Activated CD8-positive, alpha-beta memory T cell treated with anti-CD3 and anti-CD28 coated beads, Interleukin-2, amount 50 U/mL, for 48 hours (primary cell): ENCODE results near the gene TRAF5.
A peak's percentile ranks its signal among the peaks of the same experiment; 100 is the strongest.
"Not testable (repeated sequence)": the region's sequence is repeated elsewhere in the genome, so short reads cannot be mapped to it uniquely, and the experiment has no call there.

ENCODE experiments used
- DNase-seq: peaks from one replicate; pipeline ENCODE4 v3.0.0-alpha.2; 2020

TRAF5 gene

GRCh38 chr1:211348547-211348946 is 21.9 kb downstream of the TRAF5 start:
- DNase-seq, result no peak

- DNase-seq, result no peak
These were observed 23.1 kb downstream of the TRAF5 start for GRCh38 chr1:211349741-211350140.

GRCh38 chr1:211352055-211352454 is 25.4 kb downstream of the TRAF5 start:
- DNase-seq, result not testable (repeated sequence)

- DNase-seq, result no peak
These were observed 25.8 kb downstream of the TRAF5 start for GRCh38 chr1:211352465-211352864.

- peak; percentile 76 for DNase-seq
These were observed 26.4 kb downstream of the TRAF5 start for GRCh38 chr1:211352985-211353515.

- DNase-seq, result no peak
These were observed 27.1 kb downstream of the TRAF5 start for GRCh38 chr1:211353562-211354212.

GRCh38 chr1:211355873-211356272 is 29.2 kb downstream of the TRAF5 start:
- no peak for DNase-seq

GRCh38 chr1:211356723-211357407 is 30.2 kb downstream of the TRAF5 start:
- DNase-seq, result no peak

GRCh38 chr1:211358685-211359084 is 32.1 kb downstream of the TRAF5 start:
- DNase-seq, result no peak

- no peak for DNase-seq
These were observed 33.2 kb downstream of the TRAF5 start for GRCh38 chr1:211359876-211360275.

GRCh38 chr1:211361202-211361601 is 34.6 kb downstream of the TRAF5 start:
- no peak for DNase-seq

GRCh38 chr1:211369640-211370039 is 43.0 kb downstream of the TRAF5 start:
- no peak for DNase-seq

- DNase-seq, result no peak
These were observed 44.0 kb downstream of the TRAF5 start for GRCh38 chr1:211370669-211371068.

GRCh38 chr1:211371406-211372105 is 44.9 kb downstream of the TRAF5 start:
- DNase-seq, result no peak

GRCh38 chr1:211372463-211372862 is 45.8 kb downstream of the TRAF5 start:
- no peak for DNase-seq

GRCh38 chr1:211375146-211375818 is 48.6 kb downstream of the TRAF5 start:
- no peak for DNase-seq

- no peak for DNase-seq
These were observed 49.3 kb downstream of the TRAF5 start for GRCh38 chr1:211375949-211376348.

- no peak for DNase-seq
These were observed 50.3 kb downstream of the TRAF5 start for GRCh38 chr1:211376807-211377470.

GRCh38 chr1:211377539-211378450 is 51.2 kb downstream of the TRAF5 start:
- no peak for DNase-seq

- DNase-seq, result no peak
These were observed 52.2 kb downstream of the TRAF5 start for GRCh38 chr1:211378844-211379243.

GRCh38 chr1:211379446-211379845 is 52.8 kb downstream of the TRAF5 start:
- no peak for DNase-seq
